Measurements from ENCODE around the gene IL1B.

GRCh38 chr2:112787729-112788393 lies 48.7 kb downstream of the IL1B start:
- no peak for TF ChIP-seq GATA3 (IDR thresholded peaks at IDR 0.05; ENCODE audit: low read depth, low read length)
- no peak for TF ChIP-seq GATA2 (IDR thresholded peaks at IDR 0.05; ENCODE audit: low read depth, low read length)

All from SH-SY5Y (cell line).